Right cardiac atrium (tissue), 5 donors: ENCODE data around the gene HRAS. TPM values are rescaled to one million over a fixed set of nuclear protein-coding genes. Genes with fewer than 3 reads are reported as not detected.
"Not testable (repeated sequence)": the region's sequence is repeated elsewhere in the genome, so short reads cannot be mapped to it uniquely, and the experiment has no call there.

Source experiments
- ATAC-seq, 2 donors: fragments of 200-7000 bp; cut with Tn5 transposase; one replicate each; pipeline versions ENCODE4 v1.8.0 to v1.9.1; 2020; ENCODE audit warnings: moderate library complexity in 2 of 2, mild to moderate bottlenecking in 1 of 2
- DNase-seq, 3 donors: peaks; one replicate each; pipeline ENCODE4 v3.0.0-alpha.2; 2020
- H3K27ac ChIP-seq: one replicate; pipeline ENCODE4 v1.5.1; 2013; ENCODE audit warnings: mild to moderate bottlenecking, low read length, control low read depth, moderate library complexity
- H3K27me3 ChIP-seq: one replicate; pipeline ENCODE4 v1.6.1; 2013; ENCODE audit not compliant: control insufficient read depth, insufficient read depth
- H3K4me1 ChIP-seq: one replicate; pipeline ENCODE4 v1.6.1; 2013; ENCODE audit warnings: low read length; ENCODE audit not compliant: control insufficient read depth, insufficient read depth
- H3K4me3 ChIP-seq: one replicate; pipeline ENCODE4 v1.5.1; 2013; ENCODE audit warnings: low read length, control low read depth
- H3K9me3 ChIP-seq: one replicate; pipeline ENCODE4 v1.6.1; 2013; ENCODE audit warnings: low read length; ENCODE audit not compliant: control insufficient read depth
- WGBS: extraction: QIAGEN DNeasy Blood & Tissue Kit; methylation state at CpG from one replicate; pipeline ENCODE4 v1.1.7; 2013; 5-methylcytosine and 5-hydroxymethylcytosine counted together
- intact Hi-C, 4 donors: fragments of 100-400 bp; cut with DNase I; formaldehyde crosslinking; loops; one replicate each; pipeline versions ENCODE4 v1.11.0 to v1.14.0; 2022 to 2023
- polyA plus RNA-seq: library from polyadenylated mRNA; stranded (reverse); fragments of 200-250 nt; gene quantifications from one replicate; pipeline ENCODE4 v1.2.3, GENCODE V29; 2013
- total RNA-seq, 4 donors: library from RNA; stranded (reverse); fragmentation: NEBNext Ultra II Directional; extraction: Animal tissue kit (Norgen Biotek cat#: 25700); gene quantifications; one replicate each; pipeline ENCODE4 v1.2.1, GENCODE V29; 2021
- donor health status: healthy with polysubstance abuse.
- donor health status: DM: no; HTN: yes; CAD: no.
- donor health status: DM: no; HTN: no; CAD: no.
- donor health status: DM: no; HTN: yes; CAD: no; lungs with severe emphysema.
- donor health status: DM: yes; HTN: yes; CAD: no.

HRAS gene
- total and polyA plus RNA-seq, 5 donors = 45.7 to 64.4 (median 51.4) TPM

- H3K4me1 ChIP-seq = peaks cover 22% of the 10 kb centered on the region
- under 1% methylated on average over 79 of the region's 81 CpGs for WGBS
- intact Hi-C loops = no loop called here
- no peaks in the 10 kb centered on the region for H3K9me3 ChIP-seq
- DNase-seq (no peak), ATAC-seq (peak; percentile 64 to 71)
- peak overlapping the region; percentile 31 for H3K4me3 ChIP-seq
- no peak overlapping the region for H3K27ac ChIP-seq
- no peaks in the 10 kb centered on the region for H3K27me3 ChIP-seq
These were observed 40.1 kb upstream of the HRAS start for GRCh38 chr11:575313-575995.

DNA sequence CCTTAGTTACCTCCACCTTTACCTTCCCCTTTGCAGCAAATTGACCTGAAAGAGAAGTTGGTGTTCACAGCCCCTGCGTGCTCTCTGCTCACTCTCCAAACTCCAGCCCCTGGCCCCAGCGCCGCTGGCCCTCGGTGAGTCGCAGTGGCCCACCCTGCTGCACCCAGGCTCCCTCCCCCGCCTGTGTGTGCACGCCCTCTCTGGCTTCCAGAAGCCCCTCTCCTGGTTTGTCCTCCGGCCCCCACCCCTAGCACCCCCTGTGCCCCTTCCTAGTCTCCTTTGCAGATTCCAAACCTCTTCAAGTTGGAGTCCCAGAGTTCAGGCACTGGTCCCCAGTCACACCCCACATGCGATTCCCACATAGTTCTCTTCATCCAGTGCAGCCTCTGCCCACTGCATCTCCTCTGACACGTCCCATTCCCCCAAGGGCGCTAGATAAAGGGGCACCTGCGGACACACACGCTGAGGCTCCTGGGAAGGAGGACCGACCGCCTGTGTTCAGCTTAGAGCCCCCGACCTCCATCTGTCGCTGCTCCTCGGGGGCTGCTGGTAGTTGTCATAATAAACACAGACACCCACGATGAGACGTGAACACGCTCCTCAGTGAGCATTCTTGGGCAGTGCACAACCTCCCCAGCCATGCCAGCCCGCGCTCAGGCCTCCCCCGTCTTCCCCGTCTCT, 39.4 kb upstream of the HRAS start:
- Histone ChIP-seq H3K27ac (no peak overlapping the region), H3K4me1 (peaks cover 16% of the 10 kb centered on the region), H3K9me3 (no peaks in the 10 kb centered on the region), H3K4me3 (peak overlapping the region; percentile 31), H3K27me3 (no peaks in the 10 kb centered on the region)
- DNase-seq (peak in 2 of 3 donors; percentile 49 to 66), ATAC-seq (peak; percentile 0)
- intact Hi-C loops = no loop called here
- WGBS = 24% methylated on average over 25 of the region's 25 CpGs

DNA sequence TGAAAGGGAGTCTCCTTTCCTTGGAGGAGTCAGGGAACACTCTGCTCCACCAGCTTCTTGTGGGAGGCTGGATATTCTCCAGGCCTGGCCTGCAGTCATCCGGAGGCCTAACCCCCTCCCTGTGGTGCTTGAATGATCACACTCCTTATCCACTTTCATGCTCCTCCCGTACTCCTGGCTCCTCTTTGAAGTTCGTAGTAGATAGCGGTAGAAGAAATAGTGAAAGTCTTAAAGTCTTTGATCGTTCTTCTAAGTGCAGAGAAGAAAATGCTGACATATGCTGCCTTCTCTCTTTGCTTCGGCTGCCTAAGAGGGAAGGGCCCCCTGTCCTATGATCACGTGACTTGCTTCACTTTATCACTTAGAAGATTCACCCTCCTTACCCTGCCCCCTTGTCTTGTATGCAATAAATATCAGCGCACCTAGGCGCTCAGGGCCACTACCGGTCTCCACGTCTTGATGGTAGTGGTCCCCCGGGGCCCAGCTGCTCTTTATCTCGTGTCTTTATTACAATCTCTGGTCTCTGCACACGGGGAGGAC, 38.7 kb upstream of the HRAS start:
- WGBS = 57% methylated on average over 14 of the region's 14 CpGs
- H3K27me3 ChIP-seq, intact Hi-C loops, ATAC-seq, H3K9me3 ChIP-seq, H3K27ac ChIP-seq: not testable (repeated sequence)
- peak in 1 of 3 donors; percentile 40 for DNase-seq
- Histone ChIP-seq H3K4me3 (peak overlapping the region; percentile 31), H3K4me1 (peaks cover 18% of the 10 kb centered on the region)

- Histone ChIP-seq H3K27ac (no peak overlapping the region), H3K4me1 (peaks cover 14% of the 10 kb centered on the region), H3K4me3 (no peak overlapping the region), H3K9me3 (no peaks in the 10 kb centered on the region), H3K27me3 (no peaks in the 10 kb centered on the region)
- intact Hi-C loops = no loop called here
- ATAC-seq (no peak), DNase-seq (peak in 1 of 3 donors; percentile 55)
- 89% methylated on average over 16 of the region's 16 CpGs for WGBS
These were observed 37.9 kb upstream of the HRAS start for GRCh38 chr11:573146-573759.

- intact Hi-C loops = no loop called here
- 68% methylated on average over 8 of the region's 8 CpGs for WGBS
- ATAC-seq = no peak
These were observed 36.4 kb upstream of the HRAS start for GRCh38 chr11:571802-572185.

DNA sequence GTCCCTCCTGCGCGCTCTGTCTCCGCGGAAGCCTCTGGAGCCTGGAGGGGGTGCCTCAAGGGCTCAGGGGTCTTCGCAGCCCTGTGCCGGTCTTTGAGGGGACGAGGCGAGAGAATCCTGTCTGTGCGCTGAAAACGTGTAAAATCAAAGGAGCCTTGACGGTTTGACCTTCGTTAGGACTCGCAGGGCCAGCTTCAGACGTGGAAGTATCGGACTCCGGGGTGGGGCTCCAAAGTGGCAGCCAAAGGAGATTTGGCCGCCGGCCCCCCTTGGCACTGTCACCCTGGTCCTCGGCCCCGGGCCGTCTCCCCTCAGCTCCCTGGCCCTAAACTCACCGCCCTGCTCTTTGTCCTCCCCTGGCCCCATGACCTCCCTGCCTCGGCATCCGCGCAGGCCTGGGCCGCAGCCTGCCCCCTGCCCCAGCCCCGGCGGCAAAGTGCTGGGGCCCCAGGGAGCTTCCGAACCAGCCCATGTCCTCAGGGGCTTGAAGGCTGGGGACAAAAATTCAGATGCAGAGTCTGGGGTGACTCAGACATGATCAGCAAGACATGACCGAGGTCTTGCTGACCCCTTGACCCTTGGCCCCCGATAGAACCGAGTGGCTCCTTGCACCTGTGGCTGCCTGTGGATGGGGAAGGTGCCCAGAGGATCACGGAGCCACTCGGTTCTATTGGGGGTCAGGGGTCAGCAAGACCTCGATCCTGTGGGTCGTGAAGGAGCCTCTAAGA, 33.9 kb upstream of the HRAS start:
- H3K4me3 ChIP-seq = peak overlapping the region; percentile 69
- DNase-seq = peak; percentile 77 to 90 (median 89)
- peaks cover 3% of the 10 kb centered on the region for H3K4me1 ChIP-seq
- H3K27ac ChIP-seq = peak overlapping the region; percentile 99
- intact Hi-C loops = no loop called here
- H3K27me3 ChIP-seq = no peaks in the 10 kb centered on the region
- no peaks in the 10 kb centered on the region for H3K9me3 ChIP-seq
- peak; percentile 18 to 44 for ATAC-seq
- WGBS = 25% methylated on average over 36 of the region's 36 CpGs

More at GRCh38 chr11:571802-572185, 36.4 kb upstream of the HRAS start:
- H3K27me3 ChIP-seq = no peaks in the 10 kb centered on the region
- DNase-seq = no peak
- H3K4me3 ChIP-seq = no peak overlapping the region
- H3K9me3 ChIP-seq = no peaks in the 10 kb centered on the region
- H3K27ac ChIP-seq = no peak overlapping the region
- H3K4me1 ChIP-seq = peaks cover 3% of the 10 kb centered on the region

DNA sequence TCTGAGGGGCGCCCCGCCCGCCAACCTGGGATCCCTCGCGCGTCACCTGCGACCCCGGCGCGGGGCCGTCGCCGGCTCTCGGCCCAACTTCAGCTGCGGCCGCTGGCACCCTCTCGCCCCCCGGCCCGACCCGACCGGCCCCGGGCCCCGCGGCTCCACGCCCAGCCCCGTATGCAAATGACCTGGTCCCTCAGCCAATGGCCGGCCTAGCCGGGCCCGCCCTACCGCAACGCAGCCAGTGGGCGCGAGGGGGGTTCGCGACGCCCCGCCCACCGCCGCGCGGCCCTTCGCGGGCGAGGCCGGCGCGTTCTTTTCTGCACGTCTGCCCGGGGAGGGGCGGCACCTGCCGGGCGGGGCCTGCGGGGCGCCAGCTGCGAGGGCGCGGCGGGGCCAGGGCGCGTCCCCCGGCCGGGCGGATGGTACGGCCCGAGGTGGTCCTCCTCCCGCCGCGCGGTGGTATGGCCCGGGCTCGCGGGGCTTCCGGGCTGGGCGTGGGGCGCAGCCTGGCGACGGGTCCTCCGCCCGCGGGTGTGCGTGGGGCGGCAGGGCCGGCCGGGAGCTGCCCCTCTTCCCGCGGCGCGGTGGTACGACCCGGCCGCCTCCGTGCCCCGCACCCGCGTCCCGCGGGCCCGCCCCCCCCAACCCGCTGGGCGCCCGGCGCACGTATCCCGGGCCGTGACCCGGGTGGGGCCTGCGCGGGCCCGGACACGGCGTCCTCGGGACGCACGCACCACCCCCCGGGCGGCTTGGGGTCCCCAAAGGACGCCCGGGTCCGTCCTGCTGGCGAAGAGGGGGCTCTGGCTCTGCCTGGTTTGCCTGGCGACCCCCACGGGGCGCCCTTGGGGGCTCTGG, 33.2 kb upstream of the HRAS start:
- WGBS = under 1% methylated on average over 123 of the region's 123 CpGs
- peak; percentile 95 to 98 (median 98) for DNase-seq
- Histone ChIP-seq H3K27me3 (no peaks in the 10 kb centered on the region), H3K9me3 (no peaks in the 10 kb centered on the region), H3K27ac (peak overlapping the region; percentile 99), H3K4me1 (peaks cover 3% of the 10 kb centered on the region), H3K4me3 (peak overlapping the region; percentile 69)
- ATAC-seq = peak; percentile 89 to 92
- intact Hi-C loops = no loop called here

DNA sequence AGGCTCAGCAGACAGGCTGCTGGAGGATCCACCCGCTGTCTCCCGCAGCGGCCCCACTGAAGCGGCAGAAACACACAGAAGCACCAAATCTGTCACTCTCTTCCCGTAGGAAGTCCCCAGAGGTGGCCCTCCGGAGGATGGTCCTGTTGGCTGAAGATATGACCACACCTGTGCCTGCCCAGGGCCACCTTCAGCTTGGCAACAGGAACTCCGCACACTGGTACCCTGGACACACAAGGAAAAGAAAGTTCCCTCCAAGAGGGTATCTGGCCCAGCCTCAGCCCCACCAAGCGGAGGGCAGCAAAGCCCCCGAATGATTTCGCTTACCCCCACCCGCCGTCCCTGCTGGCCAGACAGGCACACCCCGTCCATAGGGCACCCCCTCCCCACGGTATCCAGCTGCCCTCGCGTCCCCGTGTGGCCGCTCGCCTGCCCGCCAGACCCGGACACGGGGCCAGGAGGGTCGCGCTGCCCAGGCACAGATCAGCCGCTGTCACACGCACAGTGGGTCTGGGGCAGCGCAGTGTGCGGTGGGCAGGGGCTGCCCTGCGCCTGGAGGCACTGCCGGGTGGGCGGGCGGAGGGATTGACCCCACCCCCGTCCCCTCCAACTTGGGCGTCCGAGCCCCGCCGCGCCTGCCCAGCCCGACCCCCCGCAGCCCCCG, 32.4 kb upstream of the HRAS start:
- Histone ChIP-seq H3K27ac (peak overlapping the region; percentile 53), H3K4me1 (peaks cover 3% of the 10 kb centered on the region), H3K9me3 (no peaks in the 10 kb centered on the region), H3K27me3 (no peaks in the 10 kb centered on the region), H3K4me3 (peak overlapping the region; percentile 69)
- DNase-seq (peak in 1 of 3 donors; percentile 51), ATAC-seq (peak; percentile 9 to 17)
- intact Hi-C loops = no loop called here
- WGBS = 19% methylated on average over 41 of the region's 41 CpGs

GRCh38 chr11:567011-567628, 31.7 kb upstream of the HRAS start:
- no peaks in the 10 kb centered on the region for H3K9me3 ChIP-seq
- ATAC-seq (no peak), DNase-seq (peak in 1 of 3 donors; percentile 55)
- 85% methylated on average over 18 of the region's 18 CpGs for WGBS
- peaks cover 3% of the 10 kb centered on the region for H3K4me1 ChIP-seq
- no peak overlapping the region for H3K27ac ChIP-seq
- intact Hi-C loops = no loop called here
- peak overlapping the region; percentile 69 for H3K4me3 ChIP-seq
- H3K27me3 ChIP-seq = no peaks in the 10 kb centered on the region
